PC-9 (cell line): Measurements from ENCODE around the gene IFNA1. TPM values are rescaled to one million over a fixed set of nuclear protein-coding genes. Genes with fewer than 3 reads are reported as not detected.

Experiments used
- Bru-seq: library from RNA; stranded (reverse); fragments of 400-500 nt; gene quantifications from one replicate; lab custom pipeline; 2021; lab: Mats Ljungman, UMichigan
- BruChase-seq, 2 experiments: library from RNA; stranded (reverse); fragments of 400-500 nt; gene quantifications; one replicate each; lab custom pipeline; 2021; lab: Mats Ljungman, UMichigan
- BruUV-seq: library from RNA; stranded (reverse); fragments of 400-500 nt; replicated peaks from 2 replicates; lab custom pipeline; 2021; lab: Mats Ljungman, UMichigan
- CTCF ChIA-PET: fragments of 300-600 bp; sonication (Branson Sonifier 250); formaldehyde crosslinking; loops from one replicate; lab custom pipeline; 2022; ENCODE audit warnings: antibody characterized with exemption; lab: Charles Lee
- POLR2A ChIA-PET: fragments of 300-600 bp; sonication (Branson Sonifier 250); formaldehyde crosslinking; loops from one replicate; lab custom pipeline; 2022; ENCODE audit warnings: antibody characterized with exemption; ENCODE audit not compliant: unreplicated experiment; lab: Charles Lee
- DNase-seq, 2 experiments: peaks; one replicate each; pipeline versions ENCODE4 v3.0.0 to v3.0.0-alpha.2; 2015 to 2022; ENCODE audit warnings: mixed read lengths in 1 of 2
- H2AFZ ChIP-seq: fragments of 200-600 bp; sonication (generic); 2 replicates; pipeline ENCODE4 v1.8.1; 2017; ENCODE audit warnings: antibody characterized with exemption
- H3F3A ChIP-seq: fragments of 200-600 bp; sonication (generic); 2 replicates; pipeline ENCODE4 v1.8.1; 2017; ENCODE audit warnings: antibody characterized with exemption, mild to moderate bottlenecking, low read depth; ENCODE audit not compliant: insufficient read depth
- H3K27ac ChIP-seq: fragments of 200-600 bp; sonication (generic); 2 replicates; pipeline ENCODE4 v1.6.1; 2016; ENCODE audit warnings: mixed run types
- H3K27me3 ChIP-seq: fragments of 200-600 bp; sonication (generic); 2 replicates; pipeline ENCODE4 v1.6.1; 2016; ENCODE audit warnings: low read depth, mixed run types; ENCODE audit not compliant: insufficient read depth
- H3K36me3 ChIP-seq: fragments of 200-600 bp; sonication (generic); 2 replicates; pipeline ENCODE4 v1.6.1; 2016; ENCODE audit warnings: low read depth, mixed run types
- H3K4me1 ChIP-seq: fragments of 200-600 bp; sonication (generic); replicated peaks from 2 replicates; pipeline ENCODE4 v1.6.1; 2016; ENCODE audit warnings: mixed run types; ENCODE audit not compliant: insufficient read depth
- H3K4me2 ChIP-seq: fragments of 200-600 bp; sonication (generic); 2 replicates; pipeline ENCODE4 v1.6.1; 2017; ENCODE audit warnings: mixed run types
- H3K4me3 ChIP-seq: fragments of 200-600 bp; sonication (generic); 2 replicates; pipeline ENCODE4 v1.6.1; 2016; ENCODE audit warnings: mixed run types
- H3K79me2 ChIP-seq: fragments of 200-600 bp; sonication (generic); 2 replicates; pipeline ENCODE4 v1.6.1; 2017; ENCODE audit warnings: low read depth, mixed run types
- H3K9me2 ChIP-seq: fragments of 200-600 bp; sonication (generic); 2 replicates; pipeline ENCODE4 v1.8.1; 2017; ENCODE audit warnings: mild to moderate bottlenecking; ENCODE audit not compliant: insufficient read depth
- H3K9me3 ChIP-seq: fragments of 200-600 bp; sonication (generic); 2 replicates; pipeline ENCODE4 v1.8.1; 2016; ENCODE audit warnings: low read depth; ENCODE audit not compliant: insufficient read depth
- H4K20me1 ChIP-seq: fragments of 200-600 bp; sonication (generic); 2 replicates; pipeline ENCODE4 v1.8.1; 2017; ENCODE audit not compliant: insufficient read depth
- CTCF ChIP-seq: fragments of 200-600 bp; sonication (generic); conservative IDR thresholded peaks from 2 replicates; pipeline ENCODE4 v1.6.1; 2017; ENCODE audit warnings: mixed run types, antibody characterized with exemption, mild to moderate bottlenecking, moderate library complexity
- EZH2 ChIP-seq: fragments of 200-600 bp; sonication (generic); IDR thresholded peaks from 2 replicates; pipeline ENCODE4 v1.8.0; 2017; ENCODE audit warnings: antibody characterized with exemption, low read depth
- intact Hi-C: fragments of 100-400 bp; cut with micrococcal nuclease; formaldehyde crosslinking; loops from one replicate; pipeline ENCODE4 v1.10.0; 2022; ENCODE audit not compliant: unreplicated experiment
- long read RNA-seq: library from polyadenylated mRNA; stranded (forward); transcript quantifications from one replicate; pipeline ENCODE4 v2.0.0, GENCODE V29; 2022
- total RNA-seq: library from RNA; stranded (reverse); gene quantifications from 2 replicates; pipeline ENCODE4 v1.2.3, GENCODE V29; 2021

Gene IFNA1
- total RNA-seq (not detected in 2 replicates), Bru-seq, nascent RNA (not detected), BruChase-seq, experiment 1, labeled RNA remaining after a 2-hour chase (not detected), BruChase-seq, experiment 2, labeled RNA remaining after a 6-hour chase (not detected)
- long read RNA-seq = 0 reads

DNA sequence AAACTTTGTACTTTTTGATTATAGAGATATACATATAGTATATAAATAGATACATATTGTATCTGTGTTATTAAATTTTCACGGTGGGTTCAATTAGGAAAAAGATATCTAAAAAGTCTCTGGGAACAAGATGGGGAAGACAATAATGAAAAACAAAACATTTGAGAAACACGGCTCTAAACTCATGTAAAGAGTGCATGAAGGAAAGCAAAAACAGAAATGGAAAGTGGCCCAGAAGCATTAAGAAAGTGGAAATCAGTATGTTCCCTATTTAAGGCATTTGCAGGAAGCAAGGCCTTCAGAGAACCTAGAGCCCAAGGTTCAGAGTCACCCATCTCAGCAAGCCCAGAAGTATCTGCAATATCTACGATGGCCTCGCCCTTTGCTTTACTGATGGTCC is at the start of gene IFNA1:
IFNA1 (plus strand) TSS at position 301 of the 400 bp plus-strand sequence; CDS start at position 370, 69 bp downstream.
- H3K9me2 ChIP-seq = no peaks in the 10 kb centered on the region
- TF ChIP-seq CTCF (no peak), EZH2 (no peak)
- H4K20me1 ChIP-seq = no peaks in the 10 kb centered on the region
- no peaks in the 10 kb centered on the region for H3F3A ChIP-seq
- no peaks in the 10 kb centered on the region for H3K36me3 ChIP-seq
- H3K27ac ChIP-seq = no peak within 1 kb of the TSS
- no peaks in the 10 kb centered on the region for H3K27me3 ChIP-seq
- H2AFZ ChIP-seq = no peak within 1 kb of the TSS
- no TSS peak for BruUV-seq
- H3K4me3 ChIP-seq = no peak within 1 kb of the TSS
- no peaks in the 10 kb centered on the region for H3K9me3 ChIP-seq
- no peak for DNase-seq
- H3K79me2 ChIP-seq = no peaks in the 10 kb centered on the region
- intact Hi-C loops = no loop called here
- no peak within 1 kb of the TSS for H3K4me2 ChIP-seq
- ChIA-PET CTCF (no interaction called here), POLR2A (no interaction called here)
- H3K4me1 ChIP-seq = no peaks in the 10 kb centered on the region

DNA sequence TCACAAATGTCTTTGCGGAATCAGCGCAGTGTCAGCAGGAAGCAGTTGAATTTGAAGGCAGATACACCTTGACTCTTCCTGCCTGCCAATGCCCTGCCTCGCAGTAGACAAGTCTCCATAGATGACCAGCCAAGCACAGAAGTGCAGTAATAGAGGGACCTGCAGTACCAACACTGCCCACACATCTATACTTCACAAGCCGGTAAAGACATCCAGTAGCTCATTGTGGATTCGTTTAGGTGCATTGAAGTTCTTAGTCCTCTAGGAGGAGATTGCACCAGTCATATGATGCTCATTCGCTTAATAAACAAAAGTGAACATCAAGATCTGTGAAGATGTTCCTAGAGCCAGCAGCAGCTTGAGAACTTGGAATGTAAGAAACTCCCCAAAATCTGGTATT is 48.0 kb upstream of the IFNA1 start:
- H3K36me3 ChIP-seq = no peaks in the 10 kb centered on the region
- H3K9me3 ChIP-seq = no peaks in the 10 kb centered on the region
- TF ChIP-seq EZH2 (no peak), CTCF (peak; percentile 28; the same call in 1 of the 2 replicates)
- intact Hi-C loops = no loop called here
- H2AFZ ChIP-seq = no peak overlapping the region
- H4K20me1 ChIP-seq = no peaks in the 10 kb centered on the region
- H3K4me3 ChIP-seq = no peak overlapping the region
- H3K27me3 ChIP-seq = no peaks in the 10 kb centered on the region
- CTCF ChIA-PET = no interaction called here
- no peaks in the 10 kb centered on the region for H3F3A ChIP-seq
- H3K79me2 ChIP-seq = no peaks in the 10 kb centered on the region
- no peak overlapping the region for H3K4me2 ChIP-seq
- H3K27ac ChIP-seq = no peak overlapping the region
- no peaks in the 10 kb centered on the region for H3K4me1 ChIP-seq
- POLR2A ChIA-PET = no interaction called here
- no TSS peak for BruUV-seq
- H3K9me2 ChIP-seq = no peaks in the 10 kb centered on the region
- DNase-seq = no peak

- intact Hi-C loops = no loop called here
- Histone ChIP-seq H4K20me1 (no peaks in the 10 kb centered on the region), H3K4me3 (peak overlapping the region; percentile 71), H3K79me2 (no peaks in the 10 kb centered on the region), H3K4me1 (no peaks in the 10 kb centered on the region), H3F3A (no peaks in the 10 kb centered on the region), H3K4me2 (peak overlapping the region; percentile 92), H2AFZ (peak overlapping the region; percentile 88), H3K27me3 (no peaks in the 10 kb centered on the region), H3K9me2 (no peaks in the 10 kb centered on the region), H3K27ac (no peak overlapping the region), H3K36me3 (no peaks in the 10 kb centered on the region), H3K9me3 (no peaks in the 10 kb centered on the region)
- ChIA-PET POLR2A (no interaction called here), CTCF (interaction anchor here (0.5 to 1.3 kb wide), 7 partner anchors 10 to 1507 kb away, joined by 3 to 7 read pairs (median 4); no protein-coding TSS in a partner anchor)
- no TSS peak for BruUV-seq
- peak in 1 of 2 experiments; percentile 18 for DNase-seq
- peak; percentile 79 for TF ChIP-seq CTCF
- TF ChIP-seq EZH2 = no peak
Measured at GRCh38 chr9:21395778-21396717, 44.2 kb upstream of the IFNA1 start.
